Lower lobe of right lung (tissue), 2 donors: ENCODE data around the gene ILK. TPM values are rescaled to one million over a fixed set of nuclear protein-coding genes. Genes with fewer than 3 reads are reported as not detected.

Source experiments
- ATAC-seq, 2 donors: fragments of 200-7000 bp; cut with Tn5 transposase; one replicate each; pipeline ENCODE4 v1.9.1; 2020 to 2022; ENCODE audit warnings: mild to moderate bottlenecking in 2 of 2, moderate library complexity in 2 of 2
- DNase-seq: peaks from one replicate; pipeline ENCODE4 v3.0.0-alpha.2; 2020
- H3K27ac ChIP-seq: fragments of 200-600 bp; one replicate; pipeline ENCODE4 v1.8.0; 2022
- H3K27me3 ChIP-seq: fragments of 200-600 bp; one replicate; pipeline ENCODE4 v1.8.0; 2022; ENCODE audit warnings: low read depth
- H3K36me3 ChIP-seq: fragments of 200-600 bp; one replicate; pipeline ENCODE4 v1.8.0; 2022; ENCODE audit warnings: mild to moderate bottlenecking
- H3K4me1 ChIP-seq: fragments of 200-600 bp; one replicate; pipeline ENCODE4 v1.8.0; 2022
- H3K4me3 ChIP-seq: fragments of 200-600 bp; one replicate; pipeline ENCODE4 v1.8.0; 2022; ENCODE audit warnings: mild to moderate bottlenecking
- H3K9me3 ChIP-seq: fragments of 200-600 bp; one replicate; pipeline ENCODE4 v1.8.0; 2022
- intact Hi-C: fragments of 100-400 bp; cut with DNase I; formaldehyde crosslinking; loops from one replicate; pipeline ENCODE4 v1.11.0; 2022
- total RNA-seq: library from RNA; stranded (reverse); fragmentation: NEBNext Ultra II Directional; extraction: Animal tissue kit (Norgen Biotek cat#: 25700); gene quantifications from one replicate; pipeline ENCODE4 v1.2.1, GENCODE V29; 2021
- TF ChIP-seq, protein P1 (sequence below): fragments of 200-600 bp; IDR thresholded peaks from one replicate; pipeline ENCODE4 v1.8.0; 2022; ENCODE audit warnings: antibody characterized with exemption, mild to moderate bottlenecking
- donor health status: DM: no; HTN: yes; CAD: no; lungs with severe emphysema.

Gene ILK
- total RNA-seq, 1 donor from 2014 or later = 135 TPM

DNA sequence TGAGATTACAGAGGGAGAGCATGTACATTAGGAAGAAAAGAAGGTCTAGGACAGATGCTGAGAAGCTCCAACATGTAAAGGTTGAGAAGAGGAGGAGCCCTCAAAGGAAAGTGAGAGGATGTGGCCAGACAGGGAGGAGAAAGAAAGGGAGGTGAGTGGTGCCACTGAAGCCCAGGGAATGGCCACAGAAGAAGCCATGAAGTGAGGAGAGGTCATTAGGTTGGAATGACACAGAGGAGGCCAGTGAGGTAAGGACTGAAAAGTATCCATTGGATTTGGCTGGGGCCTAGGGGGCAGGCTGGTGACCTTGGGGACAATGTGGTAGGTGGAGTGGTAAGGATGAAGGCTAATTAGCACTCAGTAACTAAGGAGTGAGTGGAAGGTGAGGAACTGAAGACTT is 55.1 kb downstream of the ILK start:
- TF ChIP-seq, protein P1, sequence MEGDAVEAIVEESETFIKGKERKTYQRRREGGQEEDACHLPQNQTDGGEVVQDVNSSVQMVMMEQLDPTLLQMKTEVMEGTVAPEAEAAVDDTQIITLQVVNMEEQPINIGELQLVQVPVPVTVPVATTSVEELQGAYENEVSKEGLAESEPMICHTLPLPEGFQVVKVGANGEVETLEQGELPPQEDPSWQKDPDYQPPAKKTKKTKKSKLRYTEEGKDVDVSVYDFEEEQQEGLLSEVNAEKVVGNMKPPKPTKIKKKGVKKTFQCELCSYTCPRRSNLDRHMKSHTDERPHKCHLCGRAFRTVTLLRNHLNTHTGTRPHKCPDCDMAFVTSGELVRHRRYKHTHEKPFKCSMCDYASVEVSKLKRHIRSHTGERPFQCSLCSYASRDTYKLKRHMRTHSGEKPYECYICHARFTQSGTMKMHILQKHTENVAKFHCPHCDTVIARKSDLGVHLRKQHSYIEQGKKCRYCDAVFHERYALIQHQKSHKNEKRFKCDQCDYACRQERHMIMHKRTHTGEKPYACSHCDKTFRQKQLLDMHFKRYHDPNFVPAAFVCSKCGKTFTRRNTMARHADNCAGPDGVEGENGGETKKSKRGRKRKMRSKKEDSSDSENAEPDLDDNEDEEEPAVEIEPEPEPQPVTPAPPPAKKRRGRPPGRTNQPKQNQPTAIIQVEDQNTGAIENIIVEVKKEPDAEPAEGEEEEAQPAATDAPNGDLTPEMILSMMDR = no peak
- intact Hi-C loops = no loop called here
- no peak for DNase-seq
- peaks cover 6% of the 10 kb centered on the region for H3K4me1 ChIP-seq
- no peaks in the 10 kb centered on the region for H3K27me3 ChIP-seq
- H3K27ac ChIP-seq = no peak overlapping the region
- H3K36me3 ChIP-seq = no peaks in the 10 kb centered on the region
- no peaks in the 10 kb centered on the region for H3K9me3 ChIP-seq
- ATAC-seq = no peak
- no peak overlapping the region for H3K4me3 ChIP-seq

Other genes with a start within 250 kb of the ILK start
- gene SMPD1, start 213.3 kb upstream of the ILK start, total RNA-seq = 39.7 TPM
- 37.2 TPM for gene APBB1, start 184.7 kb upstream of the ILK start, total RNA-seq
- 1.7 TPM for gene HPX, start 162.8 kb upstream of the ILK start, total RNA-seq
- 18.9 TPM for gene TRIM3, start 129.8 kb upstream of the ILK start, total RNA-seq
- gene ARFIP2, start 122.4 kb upstream of the ILK start, total RNA-seq = 38.8 TPM
- gene TIMM10B, start 122.3 kb upstream of the ILK start, total RNA-seq = 34.6 TPM
- gene DNHD1, start 106.5 kb upstream of the ILK start, total RNA-seq = 12.0 TPM
- 16.5 TPM for gene RRP8, start 158 bp upstream of the ILK start, total RNA-seq
- 112 TPM for gene TAF10, start 8.4 kb downstream of the ILK start, total RNA-seq
- gene TPP1, start 15.6 kb downstream of the ILK start, total RNA-seq = 231 TPM
- gene DCHS1, start 52.0 kb downstream of the ILK start, total RNA-seq = 23.2 TPM
- gene MRPL17, start 79.6 kb downstream of the ILK start, total RNA-seq = 34.2 TPM
- gene OR2AG2, start 168.2 kb downstream of the ILK start, total RNA-seq = 0.09 TPM
- gene OR2AG1, start 179.2 kb downstream of the ILK start, total RNA-seq = not detected
- 0.18 TPM for gene OR6A2, start 195.9 kb downstream of the ILK start, total RNA-seq
- gene OR10A5, start 241.9 kb downstream of the ILK start, total RNA-seq = not detected